Measurements from ENCODE around the gene HPCAL4. TPM values are rescaled to one million over a fixed set of nuclear protein-coding genes. Genes with fewer than 3 reads are reported as not detected.

HPCAL4 gene
- total RNA-seq, 2 donors from 2014 or later: 0.66 to 9.1 TPM

GRCh38 chr1:39700348-39700747 lies 9.1 kb upstream of the HPCAL4 start:
- DNase-seq: peak in 1 of 4 donors; percentile 23
- TF ChIP-seq CTCF (IDR thresholded peaks at IDR 0.05): no peak
- TF ChIP-seq POLR2A (IDR thresholded peaks at IDR 0.05): no peak
- H3K4me1 ChIP-seq: peaks cover 33% of the 10 kb centered on the region
- H3K27me3 ChIP-seq: no peaks in the 10 kb centered on the region
- no peak for ATAC-seq
- H3K4me3 ChIP-seq: no peak overlapping the region
- H3K36me3 ChIP-seq (replicated peaks in 1 of 2; ENCODE audit: insufficient read depth in 1 of 2, low read depth in 2 of 2): no peaks in the 10 kb centered on the region
- no peaks in the 10 kb centered on the region for H3K9me3 ChIP-seq
- intact Hi-C loops (cut with DNase I): no loop called here
- peak overlapping the region; percentile 65 to 88 (median 81) for H3K27ac ChIP-seq
- WGBS, 2 donors: 52 to 61% methylated on average over 3 of the region's 3 CpGs

GRCh38 chr1:39699419-39699818 lies 8.2 kb upstream of the HPCAL4 start:
- Histone ChIP-seq H3K4me3 (no peak overlapping the region), H3K27me3 (no peaks in the 10 kb centered on the region), H3K9me3 (no peaks in the 10 kb centered on the region), H3K27ac (no peak overlapping the region), H3K36me3 (replicated peaks in 1 of 2; ENCODE audit: insufficient read depth in 1 of 2, low read depth in 2 of 2) (no peaks in the 10 kb centered on the region), H3K4me1 (peaks cover 33% of the 10 kb centered on the region)
- intact Hi-C loops (cut with DNase I): no loop called here
- 96 to 100% methylated on average over 3 of the region's 3 CpGs for WGBS, 2 donors
- DNase-seq: no peak
- no peak for ATAC-seq
- TF ChIP-seq POLR2A (IDR thresholded peaks at IDR 0.05) (no peak), CTCF (IDR thresholded peaks at IDR 0.05) (no peak)

- H3K27ac ChIP-seq: no peak overlapping the region
- TF ChIP-seq POLR2A (IDR thresholded peaks at IDR 0.05) (no peak), CTCF (IDR thresholded peaks at IDR 0.05) (no peak)
- H3K4me1 ChIP-seq: peaks cover 33% of the 10 kb centered on the region
- no peaks in the 10 kb centered on the region for H3K27me3 ChIP-seq
- intact Hi-C loops (cut with DNase I): no loop called here
- no peaks in the 10 kb centered on the region for H3K9me3 ChIP-seq
- H3K36me3 ChIP-seq (replicated peaks in 1 of 2; ENCODE audit: insufficient read depth in 1 of 2, low read depth in 2 of 2): no peaks in the 10 kb centered on the region
- ATAC-seq (no peak), DNase-seq (no peak)
- H3K4me3 ChIP-seq: no peak overlapping the region
- 86 to 98% methylated on average over 4 of the region's 4 CpGs for WGBS, 2 donors
These were observed 7.3 kb upstream of the HPCAL4 start for GRCh38 chr1:39698568-39698967.

GRCh38 chr1:39696448-39696847 lies 5.2 kb upstream of the HPCAL4 start:
- Histone ChIP-seq H3K9me3 (no peaks in the 10 kb centered on the region), H3K27ac (no peak overlapping the region), H3K27me3 (no peaks in the 10 kb centered on the region), H3K4me1 (peaks cover 36% of the 10 kb centered on the region), H3K36me3 (replicated peaks in 1 of 2; ENCODE audit: insufficient read depth in 1 of 2, low read depth in 2 of 2) (no peaks in the 10 kb centered on the region), H3K4me3 (no peak overlapping the region)
- no peak for TF ChIP-seq CTCF (IDR thresholded peaks at IDR 0.05)
- TF ChIP-seq POLR2A (IDR thresholded peaks at IDR 0.05): no peak
- DNase-seq: no peak
- intact Hi-C loops (cut with DNase I): no loop called here
- WGBS, 2 donors: 78% methylated on average over 1 of the region's 1 CpG
- no peak for ATAC-seq

- Histone ChIP-seq H3K27ac (no peak overlapping the region), H3K4me3 (no peak overlapping the region), H3K4me1 (peaks cover 37% of the 10 kb centered on the region), H3K27me3 (no peaks in the 10 kb centered on the region), H3K36me3 (replicated peaks in 1 of 2; ENCODE audit: insufficient read depth in 1 of 2, low read depth in 2 of 2) (no peaks in the 10 kb centered on the region), H3K9me3 (no peaks in the 10 kb centered on the region)
- WGBS, 2 donors: 27 to 28% methylated on average over 1 of the region's 1 CpG
- ATAC-seq: no peak
- intact Hi-C loops (cut with DNase I): no loop called here
- TF ChIP-seq POLR2A (IDR thresholded peaks at IDR 0.05) (no peak), CTCF (IDR thresholded peaks at IDR 0.05) (no peak)
- DNase-seq: no peak
These were observed 3.8 kb upstream of the HPCAL4 start for GRCh38 chr1:39695016-39695415.

All from body of pancreas (tissue), 4 donors.